ENCODE results near the gene CARF. TPM values are rescaled to one million over a fixed set of nuclear protein-coding genes. Genes with fewer than 3 reads are reported as not detected.

CARF gene
- total and polyA plus RNA-seq, 2 of the 13 experiments (the other 11 are each of a cell fraction or from before 2014, with no cell fraction given): 3.0 to 5.4 TPM

DNA sequence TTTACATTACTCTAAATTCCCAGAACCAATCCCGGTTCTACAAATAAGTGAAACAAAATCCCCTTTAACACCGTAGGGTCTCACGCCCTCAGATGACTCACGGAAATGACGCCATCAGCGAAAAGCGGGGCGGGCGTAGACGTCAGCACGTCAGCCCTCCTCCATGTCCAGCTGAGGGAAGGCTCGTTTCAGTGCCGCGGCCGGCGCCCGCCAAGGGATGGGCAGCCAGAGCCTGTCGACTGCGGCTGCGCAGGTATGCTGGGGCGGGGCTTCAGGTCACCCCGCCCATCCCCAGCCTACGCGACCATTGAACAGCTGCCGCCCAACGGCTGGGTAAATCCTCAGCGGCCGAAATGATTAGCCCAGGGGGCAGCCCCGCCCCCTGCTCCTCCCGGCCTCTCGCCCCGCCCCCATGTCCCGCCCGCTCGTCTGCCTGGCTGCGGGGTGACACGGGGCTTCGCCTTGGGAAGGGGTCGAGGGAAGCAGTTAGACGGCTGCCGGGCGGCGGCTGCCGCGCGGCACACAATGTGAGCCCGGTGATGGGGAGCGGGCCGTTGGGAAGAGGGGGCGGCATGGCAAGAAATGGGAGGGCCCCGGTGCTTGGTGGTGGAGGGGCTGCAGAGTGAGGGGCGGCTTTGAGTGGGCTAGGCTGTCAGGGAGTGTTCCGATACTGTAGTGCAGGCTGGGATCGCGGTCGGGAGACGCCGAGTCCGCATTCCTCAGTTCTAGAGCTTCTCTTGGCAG, 102.6 kb downstream of the CARF start, which contains the start of gene NBEAL1 (continued):
- TF ChIP-seq, protein P1, sequence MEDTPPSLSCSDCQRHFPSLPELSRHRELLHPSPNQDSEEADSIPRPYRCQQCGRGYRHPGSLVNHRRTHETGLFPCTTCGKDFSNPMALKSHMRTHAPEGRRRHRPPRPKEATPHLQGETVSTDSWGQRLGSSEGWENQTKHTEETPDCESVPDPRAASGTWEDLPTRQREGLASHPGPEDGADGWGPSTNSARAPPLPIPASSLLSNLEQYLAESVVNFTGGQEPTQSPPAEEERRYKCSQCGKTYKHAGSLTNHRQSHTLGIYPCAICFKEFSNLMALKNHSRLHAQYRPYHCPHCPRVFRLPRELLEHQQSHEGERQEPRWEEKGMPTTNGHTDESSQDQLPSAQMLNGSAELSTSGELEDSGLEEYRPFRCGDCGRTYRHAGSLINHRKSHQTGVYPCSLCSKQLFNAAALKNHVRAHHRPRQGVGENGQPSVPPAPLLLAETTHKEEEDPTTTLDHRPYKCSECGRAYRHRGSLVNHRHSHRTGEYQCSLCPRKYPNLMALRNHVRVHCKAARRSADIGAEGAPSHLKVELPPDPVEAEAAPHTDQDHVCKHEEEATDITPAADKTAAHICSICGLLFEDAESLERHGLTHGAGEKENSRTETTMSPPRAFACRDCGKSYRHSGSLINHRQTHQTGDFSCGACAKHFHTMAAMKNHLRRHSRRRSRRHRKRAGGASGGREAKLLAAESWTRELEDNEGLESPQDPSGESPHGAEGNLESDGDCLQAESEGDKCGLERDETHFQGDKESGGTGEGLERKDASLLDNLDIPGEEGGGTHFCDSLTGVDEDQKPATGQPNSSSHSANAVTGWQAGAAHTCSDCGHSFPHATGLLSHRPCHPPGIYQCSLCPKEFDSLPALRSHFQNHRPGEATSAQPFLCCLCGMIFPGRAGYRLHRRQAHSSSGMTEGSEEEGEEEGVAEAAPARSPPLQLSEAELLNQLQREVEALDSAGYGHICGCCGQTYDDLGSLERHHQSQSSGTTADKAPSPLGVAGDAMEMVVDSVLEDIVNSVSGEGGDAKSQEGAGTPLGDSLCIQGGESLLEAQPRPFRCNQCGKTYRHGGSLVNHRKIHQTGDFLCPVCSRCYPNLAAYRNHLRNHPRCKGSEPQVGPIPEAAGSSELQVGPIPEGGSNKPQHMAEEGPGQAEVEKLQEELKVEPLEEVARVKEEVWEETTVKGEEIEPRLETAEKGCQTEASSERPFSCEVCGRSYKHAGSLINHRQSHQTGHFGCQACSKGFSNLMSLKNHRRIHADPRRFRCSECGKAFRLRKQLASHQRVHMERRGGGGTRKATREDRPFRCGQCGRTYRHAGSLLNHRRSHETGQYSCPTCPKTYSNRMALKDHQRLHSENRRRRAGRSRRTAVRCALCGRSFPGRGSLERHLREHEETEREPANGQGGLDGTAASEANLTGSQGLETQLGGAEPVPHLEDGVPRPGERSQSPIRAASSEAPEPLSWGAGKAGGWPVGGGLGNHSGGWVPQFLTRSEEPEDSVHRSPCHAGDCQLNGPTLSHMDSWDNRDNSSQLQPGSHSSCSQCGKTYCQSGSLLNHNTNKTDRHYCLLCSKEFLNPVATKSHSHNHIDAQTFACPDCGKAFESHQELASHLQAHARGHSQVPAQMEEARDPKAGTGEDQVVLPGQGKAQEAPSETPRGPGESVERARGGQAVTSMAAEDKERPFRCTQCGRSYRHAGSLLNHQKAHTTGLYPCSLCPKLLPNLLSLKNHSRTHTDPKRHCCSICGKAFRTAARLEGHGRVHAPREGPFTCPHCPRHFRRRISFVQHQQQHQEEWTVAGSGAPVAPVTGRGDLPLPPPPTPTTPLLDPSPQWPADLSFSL (CRISPR knock-in tag; IDR thresholded peaks at IDR 0.05): no peak; the same call in 1 of the 2 replicates
- TF ChIP-seq ZNF367 (CRISPR knock-in tag; IDR thresholded peaks at IDR 0.05; ENCODE audit: borderline replicate concordance): no peak
- peak; percentile 67 for TF ChIP-seq GABPA (IDR thresholded peaks at IDR 0.05; ENCODE audit: low read depth, low read length)
- peak; percentile 96 for TF ChIP-seq GABPA (CRISPR knock-in tag; IDR thresholded peaks at IDR 0.05; ENCODE audit: low read depth)
- TF ChIP-seq REL (CRISPR knock-in tag; conservative IDR thresholded peaks at IDR 0.05): 0 out of 2 replicates have a peak, but pooled peaks have one; percentile 67
- TF ChIP-seq, protein P2, sequence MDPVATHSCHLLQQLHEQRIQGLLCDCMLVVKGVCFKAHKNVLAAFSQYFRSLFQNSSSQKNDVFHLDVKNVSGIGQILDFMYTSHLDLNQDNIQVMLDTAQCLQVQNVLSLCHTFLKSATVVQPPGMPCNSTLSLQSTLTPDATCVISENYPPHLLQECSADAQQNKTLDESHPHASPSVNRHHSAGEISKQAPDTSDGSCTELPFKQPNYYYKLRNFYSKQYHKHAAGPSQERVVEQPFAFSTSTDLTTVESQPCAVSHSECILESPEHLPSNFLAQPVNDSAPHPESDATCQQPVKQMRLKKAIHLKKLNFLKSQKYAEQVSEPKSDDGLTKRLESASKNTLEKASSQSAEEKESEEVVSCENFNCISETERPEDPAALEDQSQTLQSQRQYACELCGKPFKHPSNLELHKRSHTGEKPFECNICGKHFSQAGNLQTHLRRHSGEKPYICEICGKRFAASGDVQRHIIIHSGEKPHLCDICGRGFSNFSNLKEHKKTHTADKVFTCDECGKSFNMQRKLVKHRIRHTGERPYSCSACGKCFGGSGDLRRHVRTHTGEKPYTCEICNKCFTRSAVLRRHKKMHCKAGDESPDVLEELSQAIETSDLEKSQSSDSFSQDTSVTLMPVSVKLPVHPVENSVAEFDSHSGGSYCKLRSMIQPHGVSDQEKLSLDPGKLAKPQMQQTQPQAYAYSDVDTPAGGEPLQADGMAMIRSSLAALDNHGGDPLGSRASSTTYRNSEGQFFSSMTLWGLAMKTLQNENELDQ (CRISPR knock-in tag; IDR thresholded peaks at IDR 0.05; ENCODE audit: borderline replicate concordance): 0 out of 2 replicates have a peak, but pooled peaks have one; percentile 25
- TF ChIP-seq, protein P3, sequence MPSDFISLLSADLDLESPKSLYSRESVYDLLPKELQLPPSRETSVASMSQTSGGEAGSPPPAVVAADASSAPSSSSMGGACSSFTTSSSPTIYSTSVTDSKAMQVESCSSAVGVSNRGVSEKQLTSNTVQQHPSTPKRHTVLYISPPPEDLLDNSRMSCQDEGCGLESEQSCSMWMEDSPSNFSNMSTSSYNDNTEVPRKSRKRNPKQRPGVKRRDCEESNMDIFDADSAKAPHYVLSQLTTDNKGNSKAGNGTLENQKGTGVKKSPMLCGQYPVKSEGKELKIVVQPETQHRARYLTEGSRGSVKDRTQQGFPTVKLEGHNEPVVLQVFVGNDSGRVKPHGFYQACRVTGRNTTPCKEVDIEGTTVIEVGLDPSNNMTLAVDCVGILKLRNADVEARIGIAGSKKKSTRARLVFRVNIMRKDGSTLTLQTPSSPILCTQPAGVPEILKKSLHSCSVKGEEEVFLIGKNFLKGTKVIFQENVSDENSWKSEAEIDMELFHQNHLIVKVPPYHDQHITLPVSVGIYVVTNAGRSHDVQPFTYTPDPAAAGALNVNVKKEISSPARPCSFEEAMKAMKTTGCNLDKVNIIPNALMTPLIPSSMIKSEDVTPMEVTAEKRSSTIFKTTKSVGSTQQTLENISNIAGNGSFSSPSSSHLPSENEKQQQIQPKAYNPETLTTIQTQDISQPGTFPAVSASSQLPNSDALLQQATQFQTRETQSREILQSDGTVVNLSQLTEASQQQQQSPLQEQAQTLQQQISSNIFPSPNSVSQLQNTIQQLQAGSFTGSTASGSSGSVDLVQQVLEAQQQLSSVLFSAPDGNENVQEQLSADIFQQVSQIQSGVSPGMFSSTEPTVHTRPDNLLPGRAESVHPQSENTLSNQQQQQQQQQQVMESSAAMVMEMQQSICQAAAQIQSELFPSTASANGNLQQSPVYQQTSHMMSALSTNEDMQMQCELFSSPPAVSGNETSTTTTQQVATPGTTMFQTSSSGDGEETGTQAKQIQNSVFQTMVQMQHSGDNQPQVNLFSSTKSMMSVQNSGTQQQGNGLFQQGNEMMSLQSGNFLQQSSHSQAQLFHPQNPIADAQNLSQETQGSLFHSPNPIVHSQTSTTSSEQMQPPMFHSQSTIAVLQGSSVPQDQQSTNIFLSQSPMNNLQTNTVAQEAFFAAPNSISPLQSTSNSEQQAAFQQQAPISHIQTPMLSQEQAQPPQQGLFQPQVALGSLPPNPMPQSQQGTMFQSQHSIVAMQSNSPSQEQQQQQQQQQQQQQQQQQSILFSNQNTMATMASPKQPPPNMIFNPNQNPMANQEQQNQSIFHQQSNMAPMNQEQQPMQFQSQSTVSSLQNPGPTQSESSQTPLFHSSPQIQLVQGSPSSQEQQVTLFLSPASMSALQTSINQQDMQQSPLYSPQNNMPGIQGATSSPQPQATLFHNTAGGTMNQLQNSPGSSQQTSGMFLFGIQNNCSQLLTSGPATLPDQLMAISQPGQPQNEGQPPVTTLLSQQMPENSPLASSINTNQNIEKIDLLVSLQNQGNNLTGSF (CRISPR knock-in tag; IDR thresholded peaks at IDR 0.05): 0 out of 2 replicates have a peak, but pooled peaks have one; percentile 71
- TF ChIP-seq, protein P4, sequence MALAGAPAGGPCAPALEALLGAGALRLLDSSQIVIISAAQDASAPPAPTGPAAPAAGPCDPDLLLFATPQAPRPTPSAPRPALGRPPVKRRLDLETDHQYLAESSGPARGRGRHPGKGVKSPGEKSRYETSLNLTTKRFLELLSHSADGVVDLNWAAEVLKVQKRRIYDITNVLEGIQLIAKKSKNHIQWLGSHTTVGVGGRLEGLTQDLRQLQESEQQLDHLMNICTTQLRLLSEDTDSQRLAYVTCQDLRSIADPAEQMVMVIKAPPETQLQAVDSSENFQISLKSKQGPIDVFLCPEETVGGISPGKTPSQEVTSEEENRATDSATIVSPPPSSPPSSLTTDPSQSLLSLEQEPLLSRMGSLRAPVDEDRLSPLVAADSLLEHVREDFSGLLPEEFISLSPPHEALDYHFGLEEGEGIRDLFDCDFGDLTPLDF (CRISPR knock-in tag; IDR thresholded peaks at IDR 0.05): no peak; the same call in 1 of the 2 replicates
- TF ChIP-seq SATB2 (CRISPR knock-in tag; IDR thresholded peaks at IDR 0.05): no peak
- TF ChIP-seq GZF1 (CRISPR knock-in tag; IDR thresholded peaks at IDR 0.05): peak; percentile 53; the same call in 1 of the 2 replicates
- TF ChIP-seq RELA (CRISPR knock-in tag; IDR thresholded peaks at IDR 0.05): no peak
- TF ChIP-seq HNRNPL (IDR thresholded peaks at IDR 0.05; ENCODE audit: low read depth, low read length): no peak
- TF ChIP-seq PPARG (CRISPR knock-in tag; conservative IDR thresholded peaks at IDR 0.05): peak; percentile 73; the same call in 1 of the 2 replicates

Measured in HepG2 (cell line).